ENCODE data around the gene IRX2. TPM values are rescaled to one million over a fixed set of nuclear protein-coding genes. Genes with fewer than 3 reads are reported as not detected.

Gene IRX2
- total and polyA plus RNA-seq, 2 of the 4 experiments (the other 2 are of a cell fraction), result 0.36 to 0.97 TPM

DNA sequence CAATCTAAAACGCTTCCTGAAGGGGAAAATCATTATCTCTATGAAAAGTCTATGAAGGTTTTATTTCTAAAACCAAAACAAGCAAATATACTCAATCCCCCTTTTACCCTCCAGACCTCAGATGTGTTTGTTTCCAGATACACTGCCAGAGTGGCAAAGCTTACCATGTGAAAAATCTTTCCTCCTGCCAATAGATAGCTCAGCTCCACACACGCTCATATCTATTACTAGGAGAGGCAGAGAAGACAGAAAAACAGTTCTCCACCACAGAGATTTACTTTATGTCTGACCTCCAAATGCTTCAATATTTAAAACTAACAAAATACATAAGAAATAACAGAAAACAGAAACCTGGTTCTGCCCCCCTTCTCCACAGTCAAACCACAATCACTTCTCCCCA is 7.0 kb downstream of the IRX2 start:
- H3K4me2 ChIP-seq (ENCODE audit: low read depth, low read length), result no peak overlapping the region
- no peaks in the 10 kb centered on the region for H3K36me3 ChIP-seq (ENCODE audit: control insufficient read depth, insufficient read depth, low read length)
- H4K8ac ChIP-seq (ENCODE audit: low read depth in 2 of 2, low read length in 2 of 2), result no peak overlapping the region
- H2BK15ac ChIP-seq (ENCODE audit: low read depth, low read length), result no peak overlapping the region
- dilution Hi-C loops (cut with HindIII; ENCODE audit: low sequenced_read_pairs, unreplicated experiment), result no loop called here
- no peak overlapping the region for H3K18ac ChIP-seq (ENCODE audit: low read depth, low read length)
- no peaks in the 10 kb centered on the region for H4K20me1 ChIP-seq (ENCODE audit: insufficient read depth, low read length)
- H3K23ac ChIP-seq (ENCODE audit: low read depth, low read length), result no peak overlapping the region
- H2BK20ac ChIP-seq (ENCODE audit: low read depth, low read length), result no peak overlapping the region
- H2BK5ac ChIP-seq (ENCODE audit: low read depth, low read length, poor library complexity, severe bottlenecking), result no peak overlapping the region
- TF ChIP-seq, protein P1, sequence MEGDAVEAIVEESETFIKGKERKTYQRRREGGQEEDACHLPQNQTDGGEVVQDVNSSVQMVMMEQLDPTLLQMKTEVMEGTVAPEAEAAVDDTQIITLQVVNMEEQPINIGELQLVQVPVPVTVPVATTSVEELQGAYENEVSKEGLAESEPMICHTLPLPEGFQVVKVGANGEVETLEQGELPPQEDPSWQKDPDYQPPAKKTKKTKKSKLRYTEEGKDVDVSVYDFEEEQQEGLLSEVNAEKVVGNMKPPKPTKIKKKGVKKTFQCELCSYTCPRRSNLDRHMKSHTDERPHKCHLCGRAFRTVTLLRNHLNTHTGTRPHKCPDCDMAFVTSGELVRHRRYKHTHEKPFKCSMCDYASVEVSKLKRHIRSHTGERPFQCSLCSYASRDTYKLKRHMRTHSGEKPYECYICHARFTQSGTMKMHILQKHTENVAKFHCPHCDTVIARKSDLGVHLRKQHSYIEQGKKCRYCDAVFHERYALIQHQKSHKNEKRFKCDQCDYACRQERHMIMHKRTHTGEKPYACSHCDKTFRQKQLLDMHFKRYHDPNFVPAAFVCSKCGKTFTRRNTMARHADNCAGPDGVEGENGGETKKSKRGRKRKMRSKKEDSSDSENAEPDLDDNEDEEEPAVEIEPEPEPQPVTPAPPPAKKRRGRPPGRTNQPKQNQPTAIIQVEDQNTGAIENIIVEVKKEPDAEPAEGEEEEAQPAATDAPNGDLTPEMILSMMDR (conservative IDR thresholded peaks at IDR 0.05; ENCODE audit: low read depth, low read length), result no peak
- no peak for TF ChIP-seq USF2 (IDR thresholded peaks at IDR 0.05; ENCODE audit: low read depth, low read length)
- TF ChIP-seq RCOR1 (IDR thresholded peaks at IDR 0.05; ENCODE audit: insufficient replicate concordance, low read length), result no peak
- TF ChIP-seq, protein P2, sequence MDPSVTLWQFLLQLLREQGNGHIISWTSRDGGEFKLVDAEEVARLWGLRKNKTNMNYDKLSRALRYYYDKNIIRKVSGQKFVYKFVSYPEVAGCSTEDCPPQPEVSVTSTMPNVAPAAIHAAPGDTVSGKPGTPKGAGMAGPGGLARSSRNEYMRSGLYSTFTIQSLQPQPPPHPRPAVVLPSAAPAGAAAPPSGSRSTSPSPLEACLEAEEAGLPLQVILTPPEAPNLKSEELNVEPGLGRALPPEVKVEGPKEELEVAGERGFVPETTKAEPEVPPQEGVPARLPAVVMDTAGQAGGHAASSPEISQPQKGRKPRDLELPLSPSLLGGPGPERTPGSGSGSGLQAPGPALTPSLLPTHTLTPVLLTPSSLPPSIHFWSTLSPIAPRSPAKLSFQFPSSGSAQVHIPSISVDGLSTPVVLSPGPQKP (IDR thresholded peaks at IDR 0.05; ENCODE audit: borderline replicate concordance, low read depth, low read length), result no peak
- TF ChIP-seq MAFK (IDR thresholded peaks at IDR 0.05; ENCODE audit: low read depth, low read length), result no peak
- TF ChIP-seq POLR2A (IDR thresholded peaks at IDR 0.05; ENCODE audit: low read depth, low read length), result no peak
- CTCF ChIA-PET, result no interaction called here
- H3K79me1 ChIP-seq (ENCODE audit: low read depth in 1 of 2, low read length in 2 of 2), result no peaks in the 10 kb centered on the region
- H3K56ac ChIP-seq (ENCODE audit: extremely low read depth, insufficient read depth, low read length), result no peak overlapping the region
- H4K5ac ChIP-seq (ENCODE audit: low read depth, low read length), result no peak overlapping the region
- DNase-seq (no peak), ATAC-seq (ENCODE audit: low read depth) (no peak)
- no peak overlapping the region for H3K14ac ChIP-seq (replicated peaks; ENCODE audit: low read depth, low read length)
- H3K27me3 ChIP-seq (ENCODE audit: control insufficient read depth, insufficient read depth, low read length), result peaks cover 26% of the 10 kb centered on the region
- H3K4ac ChIP-seq (ENCODE audit: low read depth, low read length), result no peak overlapping the region
- no peak overlapping the region for H2AK9ac ChIP-seq (replicated peaks; ENCODE audit: low read depth, low read length, poor library complexity)
- no peak overlapping the region for H3K4me3 ChIP-seq (ENCODE audit: insufficient read depth, low read depth, low read length)
- in situ Hi-C loops (cut with MboI; ENCODE audit: low sequenced_read_pairs), result no loop called here
- no peak overlapping the region for H2AFZ ChIP-seq (replicated peaks; ENCODE audit: low read length, poor library complexity)
- no peaks in the 10 kb centered on the region for H3K9me1 ChIP-seq (ENCODE audit: insufficient read depth, low read length)
- intact Hi-C loops (cut with micrococcal nuclease), result no loop called here
- no peak overlapping the region for H2AK5ac ChIP-seq (ENCODE audit: low read depth, low read length)
- no peak overlapping the region for H3K9ac ChIP-seq (ENCODE audit: low read depth, low read length)
- no CpG with 5 or more reads among the region's 2 CpGs for WGBS, 2 experiments (ENCODE audit: extremely low coverage in 2 of 2, insufficient read length in 1 of 2)
- no peak overlapping the region for H2BK120ac ChIP-seq (ENCODE audit: low read depth, low read length)
- no TSS peak for BruUV-seq (replicated peaks)
- H3K9me3 ChIP-seq (ENCODE audit: control insufficient read depth, insufficient read depth, low read length), result peaks cover 5% of the 10 kb centered on the region; the same call in 1 of the 2 replicates
- no peak overlapping the region for H4K91ac ChIP-seq (ENCODE audit: insufficient read depth, low read depth, low read length)
- no peaks in the 10 kb centered on the region for H3K4me1 ChIP-seq (ENCODE audit: control insufficient read depth, insufficient read depth, low read length)
- H3K27ac ChIP-seq (ENCODE audit: insufficient read depth, low read length), result no peak overlapping the region
- POLR2A ChIA-PET (ENCODE audit: unreplicated experiment), result no interaction called here
